ENCODE results near the gene ATOSA.

ATOSA gene

GRCh38 chr15:52682781-52683180 is 3.6 kb upstream of the ATOSA start:
- FAIRE-seq = no peak

DNA sequence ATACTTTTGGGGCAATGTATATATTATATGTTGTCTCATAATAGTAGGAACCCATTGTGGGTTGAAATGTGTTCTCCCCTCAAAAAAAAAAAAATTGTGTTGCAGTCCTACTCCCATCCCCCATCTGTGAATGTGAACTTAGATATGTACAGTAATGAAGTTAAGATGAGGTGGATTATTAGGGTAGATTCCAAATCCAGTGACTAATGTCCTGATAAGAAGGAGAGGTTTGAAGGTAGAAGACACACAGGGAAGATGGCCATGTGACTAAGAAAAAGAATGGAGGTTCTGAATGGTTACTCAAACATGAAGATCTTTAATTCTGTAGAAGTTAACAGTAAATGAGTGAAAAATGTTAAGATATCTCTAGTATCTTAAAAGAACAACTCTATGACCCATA is 3.0 kb upstream of the ATOSA start:
- no peak for FAIRE-seq

GRCh38 chr15:52681441-52681840 is 2.3 kb upstream of the ATOSA start:
- FAIRE-seq = no peak

- no peak for FAIRE-seq
Measured at GRCh38 chr15:52680761-52681160, 1.6 kb upstream of the ATOSA start.

GRCh38 chr15:52680041-52680391 is 828 bp upstream of the ATOSA start:
- FAIRE-seq = no peak

DNA sequence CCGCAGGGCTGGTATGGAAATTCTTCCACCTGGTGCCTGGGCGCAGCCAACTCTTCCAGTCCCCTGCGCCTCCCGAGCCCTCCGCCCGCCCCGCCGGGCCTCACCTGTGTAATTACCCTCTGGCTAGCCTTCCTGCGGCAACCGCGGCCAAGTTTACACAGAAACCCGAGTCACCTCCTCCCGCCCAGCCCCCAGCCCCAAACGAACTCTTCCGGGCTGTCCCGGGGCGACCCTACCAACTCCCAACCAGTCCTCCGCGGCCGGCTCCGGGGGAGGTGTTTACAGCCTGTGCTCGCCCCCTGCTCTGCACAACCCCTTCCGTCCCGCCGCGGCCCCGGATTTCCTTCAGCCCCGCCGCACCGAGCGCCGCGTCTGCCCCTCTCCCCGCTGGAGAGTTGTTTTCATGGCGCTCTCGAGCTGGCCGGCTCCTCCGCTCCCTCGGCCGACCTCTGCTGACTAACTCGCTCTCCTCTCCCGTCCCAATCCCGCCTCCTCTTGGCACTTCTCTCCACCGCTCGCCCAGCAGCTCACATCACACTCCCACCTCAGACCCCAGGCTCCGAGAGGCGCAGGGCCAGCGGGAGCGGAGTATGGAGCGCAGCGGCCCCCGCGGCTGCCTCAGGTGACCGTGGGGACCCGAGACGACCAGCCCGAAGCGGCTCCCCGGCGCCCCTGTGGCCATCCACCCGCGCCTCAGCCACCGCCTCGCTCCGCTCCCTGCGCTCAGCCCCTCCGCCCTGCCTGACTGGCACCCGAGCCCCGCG is 538 bp downstream of the ATOSA start:
- FAIRE-seq = no peak

- FAIRE-seq = no peak
Measured at GRCh38 chr15:52677593-52678467, 1.4 kb downstream of the ATOSA start.

- no peak for FAIRE-seq
Measured at GRCh38 chr15:52674831-52675230, 4.4 kb downstream of the ATOSA start.

DNA sequence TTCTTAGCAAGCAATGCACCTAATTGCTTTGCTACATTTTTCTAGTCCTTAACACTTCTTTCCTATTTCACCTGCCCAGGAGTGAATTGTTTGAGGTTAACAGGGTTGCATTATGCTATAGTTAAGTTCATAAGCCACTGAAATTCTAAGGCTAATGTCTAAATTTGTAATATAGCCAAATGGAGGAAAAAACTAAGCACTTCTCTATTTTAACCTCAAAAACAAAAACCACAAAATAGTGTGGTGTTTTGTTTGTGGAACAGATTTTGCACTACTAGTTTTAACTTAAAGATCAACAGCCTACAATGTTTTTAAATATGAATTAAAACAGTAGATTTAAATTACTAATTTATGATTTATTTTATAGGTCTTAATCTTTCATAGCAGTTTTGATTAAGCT is 5.5 kb downstream of the ATOSA start:
- peak; percentile 14 for FAIRE-seq

- FAIRE-seq = no peak
Measured at GRCh38 chr15:52673312-52673711, 5.9 kb downstream of the ATOSA start.

GRCh38 chr15:52672661-52673060 is 6.5 kb downstream of the ATOSA start:
- FAIRE-seq = no peak

- no peak for FAIRE-seq
Measured at GRCh38 chr15:52670087-52670486, 9.1 kb downstream of the ATOSA start.

GRCh38 chr15:52668133-52668532 is 11.1 kb downstream of the ATOSA start:
- FAIRE-seq = no peak

DNA sequence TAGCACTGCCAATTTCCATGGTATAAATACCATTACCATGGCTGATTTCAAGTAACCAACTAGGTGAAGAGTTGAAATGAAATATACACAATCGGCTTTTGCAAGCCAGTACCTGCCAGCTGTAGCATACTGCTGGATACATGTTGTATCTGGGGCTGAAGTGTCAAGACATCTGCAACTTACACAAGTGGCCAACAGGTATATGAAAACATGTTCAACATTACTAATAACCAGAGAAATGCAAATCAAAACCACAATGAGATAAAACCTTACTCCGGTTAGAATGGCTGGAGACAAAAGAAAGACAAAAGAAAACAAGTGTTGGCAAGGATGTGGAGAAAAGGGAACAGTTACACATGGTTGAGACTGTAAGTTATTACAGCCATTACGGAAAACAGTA is 11.6 kb downstream of the ATOSA start:
- no peak for FAIRE-seq

DNA sequence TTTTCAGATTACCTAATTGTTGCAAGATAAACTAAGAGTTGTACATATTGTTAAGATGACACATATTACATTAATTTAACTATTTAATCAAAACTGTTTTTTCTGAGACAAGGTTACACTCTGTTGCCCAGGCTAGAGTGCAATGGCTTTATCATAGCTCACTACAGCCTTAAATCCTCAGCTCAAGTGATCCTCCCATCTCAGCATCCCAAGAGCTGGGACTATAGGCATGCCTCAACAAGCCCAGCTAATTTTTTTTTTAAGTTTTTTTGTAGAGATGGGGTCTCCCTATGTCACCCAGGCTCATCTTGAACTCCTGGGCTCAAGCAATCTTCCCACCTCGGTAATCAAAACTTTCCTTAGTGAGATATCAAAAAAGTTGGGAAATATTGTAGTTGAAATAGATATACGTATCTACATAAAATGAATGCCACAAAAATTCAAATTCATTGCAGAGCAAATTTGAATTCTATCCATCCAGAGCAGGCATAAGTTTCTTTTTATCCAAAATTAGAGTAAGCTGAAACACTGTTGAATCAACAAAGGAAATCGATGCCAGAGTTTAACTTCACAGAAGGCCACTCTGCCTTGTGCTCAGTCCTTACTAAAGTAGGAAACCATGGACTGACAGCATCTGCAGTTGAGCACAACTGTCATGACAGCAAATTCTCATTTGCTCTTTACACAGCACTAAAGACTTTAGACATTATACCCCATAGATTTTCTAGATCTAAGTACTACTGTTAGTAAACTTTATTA is 15.5 kb downstream of the ATOSA start:
- FAIRE-seq = no peak

DNA sequence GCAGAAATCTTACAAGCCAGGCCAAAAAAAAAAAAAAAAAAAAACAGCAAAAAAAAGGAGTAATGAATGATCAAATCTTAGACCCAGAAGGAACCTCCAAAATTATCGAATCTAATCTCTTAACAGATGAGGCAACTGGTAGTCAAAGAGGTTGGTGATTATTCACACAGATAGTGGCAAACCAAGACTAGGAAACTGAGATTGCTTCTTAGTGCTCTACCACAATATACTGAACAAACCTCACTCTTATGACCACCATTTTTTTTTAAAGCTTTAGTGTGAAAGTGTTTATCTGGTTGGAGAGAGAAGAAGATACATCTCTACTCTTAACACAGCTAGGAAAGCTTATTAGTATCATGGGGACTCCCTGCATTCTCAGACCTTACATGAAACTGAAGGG is 17.3 kb downstream of the ATOSA start:
- no peak for FAIRE-seq

DNA sequence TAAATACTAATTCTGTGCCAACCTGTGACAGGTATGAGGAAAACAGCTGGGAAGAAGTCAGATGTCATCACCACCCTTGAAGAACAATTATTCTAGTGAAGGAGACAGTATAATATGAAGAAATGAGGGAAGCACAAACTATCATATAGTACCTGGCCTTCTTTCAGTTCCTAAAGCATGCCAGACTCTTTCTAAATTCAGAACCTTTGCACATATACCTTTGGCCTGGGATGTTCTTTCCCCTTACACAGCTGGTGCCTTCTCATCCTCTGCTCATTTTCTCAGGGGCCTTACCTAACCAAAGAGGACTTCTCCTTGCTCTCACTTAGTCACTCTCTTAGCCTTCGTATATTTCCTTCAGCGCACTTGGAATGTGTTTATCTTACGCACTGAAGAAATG is 19.0 kb downstream of the ATOSA start:
- FAIRE-seq = no peak

GRCh38 chr15:52658955-52659354 is 20.2 kb downstream of the ATOSA start:
- FAIRE-seq = no peak

DNA sequence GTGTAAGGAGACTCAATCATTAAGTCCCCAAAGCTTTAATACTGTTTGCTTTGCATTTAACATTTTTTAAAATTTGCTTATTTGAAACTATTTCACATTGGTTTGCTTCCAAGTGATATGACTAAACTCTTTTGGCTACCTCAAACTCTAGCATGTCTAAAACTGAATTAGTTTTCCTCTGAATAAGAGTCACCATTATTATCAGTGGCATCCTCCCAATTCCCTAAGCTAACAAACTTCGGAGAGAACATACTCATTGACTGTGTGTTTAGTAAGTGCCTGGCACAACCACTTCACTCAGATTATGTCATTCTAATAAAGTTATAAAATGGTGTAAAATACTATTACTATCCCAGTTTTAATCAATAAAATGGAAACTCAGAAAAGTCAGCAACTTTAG is 21.9 kb downstream of the ATOSA start:
- no peak for FAIRE-seq

- no peak for FAIRE-seq
Measured at GRCh38 chr15:52656412-52656811, 22.8 kb downstream of the ATOSA start.

DNA sequence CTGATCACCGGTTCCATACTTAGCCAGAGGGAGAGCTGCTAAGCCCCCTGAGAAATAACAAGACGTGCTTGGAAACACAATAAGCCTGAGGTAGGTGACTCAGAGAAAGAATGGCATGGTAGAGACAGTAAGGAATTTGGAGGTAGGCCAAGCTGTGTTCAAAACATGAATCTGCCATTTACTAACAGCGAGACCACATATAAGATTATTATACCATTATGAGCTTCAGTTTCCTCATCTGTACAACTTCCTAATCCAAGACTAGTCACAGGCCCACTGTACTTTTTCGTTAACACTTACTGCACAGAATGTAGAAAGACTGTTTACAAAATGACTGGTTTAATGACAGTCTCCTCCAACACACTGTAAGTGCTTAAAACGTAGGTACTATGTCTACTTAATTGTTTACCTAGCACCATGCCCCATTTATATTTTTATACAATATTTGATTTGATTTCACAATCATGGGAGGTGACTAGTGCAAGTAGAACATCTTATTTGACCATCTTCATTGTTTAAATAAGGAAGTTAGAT is 25.7 kb downstream of the ATOSA start:
- no peak for FAIRE-seq

GRCh38 chr15:52652984-52653383 is 26.2 kb downstream of the ATOSA start:
- FAIRE-seq = no peak

DNA sequence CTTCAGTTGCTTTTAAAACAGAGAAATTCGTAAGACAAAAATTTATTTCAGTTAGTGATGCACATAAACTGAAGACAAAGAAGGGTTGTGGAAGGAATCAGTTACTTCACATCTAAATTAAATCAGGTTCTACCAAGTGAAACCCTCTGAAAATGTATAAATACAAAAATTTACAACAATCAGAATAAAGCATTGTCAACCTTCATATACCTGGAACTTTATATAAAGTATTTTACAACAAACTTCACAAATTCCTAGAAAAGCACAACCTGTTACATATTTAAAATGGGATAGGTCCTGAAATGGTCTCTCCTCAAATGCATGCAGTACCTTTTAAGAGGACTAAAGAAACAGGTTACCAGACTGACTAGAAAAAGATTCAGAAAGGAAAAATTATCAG is 26.9 kb downstream of the ATOSA start:
- FAIRE-seq = no peak

Data from colon (tissue), 2 donors.